DND-41 (cell line): ENCODE results near the gene FNDC3B.

Experiments
- CTCF ChIP-seq: IDR thresholded peaks from 2 replicates; pipeline ENCODE4 v1.5.1; 2012; ENCODE audit warnings: borderline replicate concordance, low read length, moderate library complexity, mild to moderate bottlenecking; ENCODE audit not compliant: poor library complexity, severe bottlenecking; ENCODE audit errors: extremely low read depth
- EZH2 ChIP-seq: IDR thresholded peaks from 3 replicates; pipeline ENCODE4 v1.6.1; 2012; ENCODE audit warnings: borderline replicate concordance, low read depth, mild to moderate bottlenecking, moderate library complexity, low read length, inconsistent platforms; ENCODE audit not compliant: severe bottlenecking

- TF ChIP-seq CTCF (no peak), EZH2 (no peak)
Observed at GRCh38 chr3:172062761-172063160, 23.4 kb downstream of the FNDC3B start.
